Measurements from ENCODE around the gene FAM241A. TPM values are rescaled to one million over a fixed set of nuclear protein-coding genes. Genes with fewer than 3 reads are reported as not detected.
"Not testable (repeated sequence)": the region's sequence is repeated elsewhere in the genome, so short reads cannot be mapped to it uniquely, and the experiment has no call there.

Gene FAM241A
- polyA plus RNA-seq (2013, experiment 1 of 2; ENCODE audit: insufficient read length), result 1.2 TPM
- 0.95 TPM for polyA plus RNA-seq (2013, experiment 2 of 2; ENCODE audit: insufficient read length)

GRCh38 chr4:112145326-112145789, at the start of gene FAM241A:
Gene FAM241A, plus strand, starts transcription at chr4:112145454. Its CDS starts 127 bp downstream, at chr4:112145581.
- peak; percentile 78 for DNase-seq

- no peak for DNase-seq
Observed at GRCh38 chr4:112098841-112099530, 46.3 kb upstream of the FAM241A start.

- peak; percentile 60 for DNase-seq
Observed at GRCh38 chr4:112099701-112100297, 45.5 kb upstream of the FAM241A start.

GRCh38 chr4:112102875-112103370, 42.3 kb upstream of the FAM241A start:
- DNase-seq, result no peak

DNA sequence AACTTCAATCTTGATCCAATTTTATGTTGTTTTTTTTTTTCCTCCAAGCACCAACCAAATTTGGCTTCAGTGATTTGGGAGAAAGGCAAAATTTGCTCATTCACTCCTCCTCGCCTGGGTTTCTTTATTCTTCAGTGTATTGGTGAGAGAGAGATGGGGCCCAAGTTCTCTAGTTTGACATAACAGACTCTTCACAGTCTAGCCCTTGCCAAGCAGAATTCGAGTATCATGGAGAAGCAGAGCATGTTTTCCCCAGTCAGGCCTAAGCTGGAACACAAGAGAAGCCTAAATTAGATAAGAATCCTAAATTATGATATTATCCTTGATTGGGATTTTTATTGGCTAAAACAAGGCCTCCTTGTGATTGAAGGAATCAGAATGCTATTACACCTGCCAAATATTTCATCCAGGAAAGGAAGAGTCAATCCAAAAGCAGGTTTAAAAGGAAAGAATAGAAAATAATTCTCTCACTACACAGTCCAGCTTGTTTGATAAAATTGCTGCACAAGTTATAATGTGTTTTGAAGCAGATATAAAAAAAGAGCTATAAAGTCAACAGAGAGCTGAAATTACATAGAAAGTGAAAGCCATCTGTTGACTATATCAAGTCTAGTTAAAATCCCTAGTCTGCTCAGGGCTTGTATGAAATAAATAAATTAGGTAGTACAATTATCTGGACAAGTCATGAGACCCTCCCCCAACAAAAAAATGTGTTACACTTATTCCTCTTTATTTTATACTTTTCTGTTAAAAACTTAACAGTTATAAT, 39.9 kb upstream of the FAM241A start:
- no peak for DNase-seq

- no peak for DNase-seq
Observed at GRCh38 chr4:112109360-112110058, 35.7 kb upstream of the FAM241A start.

DNA sequence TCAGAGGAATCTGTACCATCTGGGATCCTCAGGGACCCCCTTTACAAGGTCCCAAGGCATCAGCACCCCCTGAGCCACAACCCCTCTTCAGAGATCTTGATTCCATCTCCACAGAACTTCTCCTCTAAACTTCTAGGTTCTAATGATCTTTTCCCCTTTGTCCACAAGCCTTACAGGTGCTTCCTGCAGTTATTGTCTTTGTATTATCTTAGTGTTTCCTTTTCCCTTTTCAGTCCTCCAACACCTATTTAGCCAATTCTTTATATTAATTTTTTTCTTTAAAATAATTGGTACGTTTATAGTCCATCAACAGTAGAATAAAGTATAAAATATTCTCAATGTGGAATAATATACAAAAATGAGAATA, 35.2 kb upstream of the FAM241A start:
- no peak for DNase-seq

- no peak for DNase-seq
Observed at GRCh38 chr4:112111306-112111705, 33.9 kb upstream of the FAM241A start.

DNA sequence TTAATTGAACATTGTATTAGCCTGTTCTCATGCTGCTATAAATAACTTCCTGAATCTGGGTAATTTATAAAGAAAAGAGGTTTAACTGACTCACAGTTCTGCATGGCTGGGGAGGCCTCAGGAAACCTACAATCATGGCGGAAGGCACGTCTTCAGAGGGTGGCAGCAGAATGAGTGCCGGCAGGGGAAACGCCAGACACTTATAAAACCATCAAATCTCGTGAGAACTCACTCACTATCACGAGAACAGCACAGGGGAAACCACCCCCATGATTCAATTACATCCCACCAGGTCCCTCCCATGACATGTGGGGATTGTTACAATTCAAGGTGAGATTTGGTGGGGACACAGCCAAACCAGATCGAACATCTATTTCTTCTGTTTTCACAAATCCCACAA, 33.2 kb upstream of the FAM241A start:
- not testable (repeated sequence) for DNase-seq

DNA sequence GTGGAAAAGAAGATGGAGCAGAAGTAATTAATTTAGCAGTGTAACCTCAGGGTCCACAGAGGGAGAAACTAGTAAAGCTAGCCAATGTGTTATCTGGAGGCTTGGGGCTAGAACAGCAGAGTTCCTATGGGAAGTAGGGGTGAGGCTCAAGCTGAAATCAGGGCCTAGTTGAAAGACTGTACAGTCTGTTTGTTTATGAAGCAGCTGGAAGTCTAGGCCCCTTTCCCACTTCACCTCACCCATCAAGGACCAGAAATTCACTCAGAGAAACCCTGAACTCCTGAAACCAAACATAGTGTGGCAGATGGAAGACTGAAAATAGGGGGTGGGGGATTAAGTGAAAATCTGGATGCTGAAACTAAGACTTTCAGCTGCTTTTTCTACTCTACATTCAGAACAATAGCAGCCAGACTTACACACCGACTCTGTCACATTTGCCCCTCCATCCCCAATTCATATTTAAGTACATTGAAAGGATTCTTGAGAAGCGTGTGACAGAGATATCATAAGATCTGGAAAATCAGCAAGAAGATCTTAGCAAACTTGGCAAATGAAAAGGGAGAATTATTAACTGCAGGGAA, 32.6 kb upstream of the FAM241A start:
- DNase-seq, result no peak

GRCh38 chr4:112113864-112114263, 31.4 kb upstream of the FAM241A start:
- no peak for DNase-seq

- no peak for DNase-seq
Observed at GRCh38 chr4:112114452-112114851, 30.8 kb upstream of the FAM241A start.

DNA sequence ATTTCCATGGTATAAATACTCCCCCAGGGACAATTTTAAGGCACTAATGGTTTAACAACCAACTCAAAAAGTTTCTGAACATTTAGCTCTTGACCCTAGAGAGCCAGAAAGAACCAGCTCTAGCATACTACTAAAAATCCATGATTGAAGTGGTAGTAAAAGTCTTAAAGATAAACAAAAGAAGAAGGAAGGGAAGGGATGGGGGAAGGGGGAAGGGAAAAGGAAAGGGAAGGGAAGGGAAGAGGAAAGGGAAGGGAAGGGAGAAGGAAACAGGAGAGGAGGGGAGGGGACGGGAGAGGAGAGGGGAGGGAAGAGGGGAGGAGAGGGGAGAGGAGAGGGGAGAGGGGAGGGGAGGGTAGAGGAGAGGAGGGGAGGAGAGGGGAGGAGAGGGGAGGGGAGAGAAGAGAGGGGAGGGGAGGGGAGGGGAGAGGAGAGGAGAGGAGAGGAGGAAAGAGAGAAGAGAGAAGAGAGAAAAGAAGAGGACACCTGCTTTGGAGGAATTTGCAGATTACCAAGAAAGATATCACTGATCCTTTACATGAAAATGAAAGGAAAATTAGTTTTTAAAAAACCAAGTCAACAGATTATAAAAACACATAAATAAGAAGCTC, 26.4 kb upstream of the FAM241A start:
- DNase-seq, result no peak

DNA sequence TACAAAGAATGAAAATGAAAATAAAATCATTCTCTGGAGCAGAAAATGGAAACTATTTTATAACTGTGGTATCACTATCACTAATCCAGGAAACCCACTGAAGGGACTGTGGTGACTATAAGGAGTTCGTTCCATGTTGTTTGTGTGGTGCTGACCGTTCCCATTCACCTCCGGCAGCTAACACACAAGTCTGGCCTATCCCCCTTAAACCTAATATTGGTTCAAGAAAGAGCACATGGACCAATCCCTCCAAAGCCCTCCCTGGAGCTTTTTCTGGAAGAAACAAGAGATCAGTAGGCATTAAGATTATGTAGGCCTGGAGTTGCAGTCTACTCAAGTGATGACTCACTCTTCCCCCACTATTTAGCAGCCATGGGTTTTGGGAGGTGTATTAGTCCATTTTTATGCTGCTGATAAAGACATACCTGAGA, 25.9 kb upstream of the FAM241A start:
- DNase-seq, result no peak

DNA sequence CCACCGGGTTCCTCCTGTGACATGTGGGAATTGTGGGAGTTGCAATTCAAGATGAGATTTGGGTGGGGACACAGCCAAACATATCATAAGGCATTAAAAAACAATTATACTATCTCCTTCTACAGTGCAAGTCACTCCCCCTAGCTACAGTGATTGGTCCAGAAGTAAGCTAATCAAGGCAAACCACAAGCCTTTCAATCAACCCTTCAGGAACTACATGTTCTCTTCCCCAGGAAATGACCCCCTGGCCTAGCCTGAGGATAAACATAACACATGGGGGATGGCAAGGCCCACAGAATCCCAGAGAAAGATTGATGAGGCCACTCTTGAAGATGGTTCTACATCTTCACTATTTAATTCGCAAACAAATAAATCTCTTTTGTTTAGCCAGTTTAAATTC, 25.2 kb upstream of the FAM241A start:
- DNase-seq, result no peak

DNA sequence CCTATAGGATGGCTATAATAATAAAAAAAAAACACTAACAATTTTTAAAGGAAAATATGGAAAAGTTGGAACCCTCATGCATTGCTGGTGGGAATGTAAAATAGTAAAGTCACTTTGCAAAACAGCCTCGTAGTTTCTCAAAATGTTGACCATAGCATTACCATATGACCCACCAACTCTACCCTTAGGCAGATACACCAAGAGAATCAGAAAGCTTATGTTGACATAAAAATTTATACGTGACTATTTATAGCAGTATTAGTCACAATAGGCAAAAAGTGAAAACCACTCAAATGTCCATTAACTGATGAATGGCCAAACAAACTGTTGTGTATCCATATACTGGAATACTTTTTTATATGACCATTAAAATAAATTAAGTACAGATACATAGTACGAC, 19.8 kb upstream of the FAM241A start:
- peak; percentile 8 for DNase-seq

GRCh38 chr4:112127048-112127637, 18.1 kb upstream of the FAM241A start:
- DNase-seq, result peak; percentile 26

DNA sequence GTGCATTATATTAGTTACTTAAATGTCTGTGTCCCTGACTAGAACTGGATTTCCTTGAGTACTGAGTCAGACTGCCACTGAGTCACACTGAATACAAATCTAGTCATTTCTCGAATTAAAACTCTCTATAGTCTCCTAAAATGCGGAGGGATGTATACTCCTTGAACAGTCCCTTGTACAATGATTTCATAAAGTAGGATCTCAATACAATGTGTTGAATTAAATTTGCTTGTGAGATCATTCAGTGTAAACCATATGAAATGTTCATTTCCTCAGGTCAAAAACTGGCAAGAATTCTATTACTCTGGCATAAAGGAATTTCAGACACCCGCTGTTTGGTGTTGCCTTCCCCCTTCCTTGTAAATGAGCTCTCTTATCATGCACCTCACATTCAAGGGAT, 17.5 kb upstream of the FAM241A start:
- DNase-seq, result peak; percentile 46

DNA sequence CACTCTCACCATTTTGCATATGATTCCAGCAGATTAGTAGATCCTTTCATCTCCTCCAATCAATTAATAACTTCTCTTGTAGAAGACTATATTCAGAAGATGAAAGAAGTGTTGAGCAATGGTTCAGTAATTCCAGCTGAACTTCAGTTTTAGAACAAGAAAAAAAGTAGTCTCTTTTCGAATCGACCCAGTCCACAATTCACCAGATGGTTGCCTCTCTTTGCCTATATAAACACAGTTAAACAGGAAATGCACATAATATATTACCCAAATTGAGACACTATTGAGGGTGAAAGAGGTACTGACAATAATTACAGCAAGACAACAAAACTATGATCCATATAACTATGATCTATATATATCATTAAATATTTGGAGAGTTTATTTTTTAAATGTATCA, 16.8 kb upstream of the FAM241A start:
- DNase-seq, result no peak

- DNase-seq, result no peak
Observed at GRCh38 chr4:112130906-112131305, 14.3 kb upstream of the FAM241A start.

DNA sequence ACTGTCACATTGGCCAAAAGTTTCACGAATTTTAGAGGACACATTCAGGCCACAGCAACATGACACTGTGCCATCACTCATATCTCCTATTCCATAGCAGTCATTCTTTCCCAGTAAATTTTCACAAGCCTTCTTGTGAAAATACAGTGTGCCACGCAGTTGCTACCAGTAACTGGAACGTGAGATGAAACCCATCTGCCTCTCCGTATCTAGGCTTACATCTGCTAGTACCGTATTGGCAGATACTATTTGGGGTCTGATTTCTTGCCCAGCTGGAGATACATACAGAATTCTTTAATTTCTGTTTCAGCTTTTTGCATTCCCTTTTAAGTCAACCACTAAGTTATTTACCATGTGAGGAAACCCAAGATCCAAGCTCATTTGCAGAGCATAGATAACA, 8.7 kb upstream of the FAM241A start:
- no peak for DNase-seq
